Calu3 (cell line): ENCODE data around the gene PRRG1. TPM values are rescaled to one million over a fixed set of nuclear protein-coding genes. Genes with fewer than 3 reads are reported as not detected.

Experiments used
- BruUV-seq: library from RNA; stranded (reverse); fragments of 400-500 nt; replicated peaks from 2 replicates; lab custom pipeline; 2021; lab: Mats Ljungman, UMichigan
- CTCF ChIA-PET: fragments of 300-600 bp; sonication (Branson Sonifier 250); formaldehyde crosslinking; loops from one replicate; lab custom pipeline; 2022; ENCODE audit warnings: antibody characterized with exemption; lab: Charles Lee
- DNase-seq: peaks from one replicate; pipeline ENCODE4 v3.0.0; 2022
- H3K27ac Mint-ChIP-seq: one replicate; pipeline ENCODE4 v1.8.0; 2022; ENCODE audit warnings: mixed read lengths; ENCODE audit not compliant: unreplicated experiment
- H3K27me3 Mint-ChIP-seq: one replicate; pipeline ENCODE4 v1.8.0; 2022; ENCODE audit warnings: mixed read lengths; ENCODE audit not compliant: unreplicated experiment
- H3K36me3 Mint-ChIP-seq: one replicate; pipeline ENCODE4 v1.8.0; 2022; ENCODE audit warnings: mild to moderate bottlenecking, moderate library complexity, mixed read lengths; ENCODE audit not compliant: insufficient read depth, unreplicated experiment
- H3K4me1 Mint-ChIP-seq: one replicate; pipeline ENCODE4 v1.8.0; 2022; ENCODE audit warnings: mild to moderate bottlenecking, low read depth, mixed read lengths; ENCODE audit not compliant: unreplicated experiment
- H3K4me3 Mint-ChIP-seq: one replicate; pipeline ENCODE4 v1.8.0; 2022; ENCODE audit warnings: mild to moderate bottlenecking, low read depth, moderate library complexity, mixed read lengths; ENCODE audit not compliant: unreplicated experiment
- H3K9me3 Mint-ChIP-seq: one replicate; pipeline ENCODE4 v1.8.0; 2022; ENCODE audit warnings: low read depth, mixed read lengths; ENCODE audit not compliant: unreplicated experiment
- intact Hi-C: fragments of 100-400 bp; cut with micrococcal nuclease; formaldehyde crosslinking; loops from one replicate; pipeline ENCODE4 v1.10.0; 2022; ENCODE audit not compliant: unreplicated experiment
- total RNA-seq: library from RNA; stranded (reverse); gene quantifications from 2 replicates; pipeline ENCODE4 v1.2.3, GENCODE V29; 2022
- TF ChIP-seq, protein P1 (sequence below): fragments of 200-600 bp; IDR thresholded peaks from one replicate; pipeline ENCODE4 v1.8.0; 2022; ENCODE audit warnings: antibody characterized with exemption; ENCODE audit not compliant: unreplicated experiment

PRRG1 gene
- total RNA-seq, 1 experiment from 2014 or later = 26.1 TPM

GRCh38 chrX:37348971-37349220 lies 268 bp upstream of the PRRG1 start:
- CTCF ChIA-PET = no interaction called here
- H3K4me1 Mint-ChIP-seq = peaks cover 24% of the 10 kb centered on the region
- H3K4me3 Mint-ChIP-seq = peak overlapping the region; percentile 92
- intact Hi-C loops = loop anchor here (10.0 kb wide), 1 partner anchor 106 kb away; no protein-coding TSS in a partner anchor
- no peaks in the 10 kb centered on the region for H3K27me3 Mint-ChIP-seq
- peak overlapping the region; percentile 90 for H3K27ac Mint-ChIP-seq
- DNase-seq = no peak
- H3K9me3 Mint-ChIP-seq = no peaks in the 10 kb centered on the region
- TF ChIP-seq, protein P1, sequence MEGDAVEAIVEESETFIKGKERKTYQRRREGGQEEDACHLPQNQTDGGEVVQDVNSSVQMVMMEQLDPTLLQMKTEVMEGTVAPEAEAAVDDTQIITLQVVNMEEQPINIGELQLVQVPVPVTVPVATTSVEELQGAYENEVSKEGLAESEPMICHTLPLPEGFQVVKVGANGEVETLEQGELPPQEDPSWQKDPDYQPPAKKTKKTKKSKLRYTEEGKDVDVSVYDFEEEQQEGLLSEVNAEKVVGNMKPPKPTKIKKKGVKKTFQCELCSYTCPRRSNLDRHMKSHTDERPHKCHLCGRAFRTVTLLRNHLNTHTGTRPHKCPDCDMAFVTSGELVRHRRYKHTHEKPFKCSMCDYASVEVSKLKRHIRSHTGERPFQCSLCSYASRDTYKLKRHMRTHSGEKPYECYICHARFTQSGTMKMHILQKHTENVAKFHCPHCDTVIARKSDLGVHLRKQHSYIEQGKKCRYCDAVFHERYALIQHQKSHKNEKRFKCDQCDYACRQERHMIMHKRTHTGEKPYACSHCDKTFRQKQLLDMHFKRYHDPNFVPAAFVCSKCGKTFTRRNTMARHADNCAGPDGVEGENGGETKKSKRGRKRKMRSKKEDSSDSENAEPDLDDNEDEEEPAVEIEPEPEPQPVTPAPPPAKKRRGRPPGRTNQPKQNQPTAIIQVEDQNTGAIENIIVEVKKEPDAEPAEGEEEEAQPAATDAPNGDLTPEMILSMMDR = no peak
- peaks cover 32% of the 10 kb centered on the region for H3K36me3 Mint-ChIP-seq
- BruUV-seq = no TSS peak

GRCh38 chrX:37350034-37350365 lies 836 bp downstream of the PRRG1 start:
- Mint-ChIP-seq H3K4me1 (peaks cover 25% of the 10 kb centered on the region), H3K36me3 (peaks cover 32% of the 10 kb centered on the region), H3K27ac (peak overlapping the region; percentile 90), H3K4me3 (peak overlapping the region; percentile 92), H3K9me3 (no peaks in the 10 kb centered on the region), H3K27me3 (no peaks in the 10 kb centered on the region)
- no peak for DNase-seq
- TF ChIP-seq, protein P1 = no peak
- no TSS peak for BruUV-seq
- CTCF ChIA-PET = no interaction called here
- intact Hi-C loops = no loop called here

DNA sequence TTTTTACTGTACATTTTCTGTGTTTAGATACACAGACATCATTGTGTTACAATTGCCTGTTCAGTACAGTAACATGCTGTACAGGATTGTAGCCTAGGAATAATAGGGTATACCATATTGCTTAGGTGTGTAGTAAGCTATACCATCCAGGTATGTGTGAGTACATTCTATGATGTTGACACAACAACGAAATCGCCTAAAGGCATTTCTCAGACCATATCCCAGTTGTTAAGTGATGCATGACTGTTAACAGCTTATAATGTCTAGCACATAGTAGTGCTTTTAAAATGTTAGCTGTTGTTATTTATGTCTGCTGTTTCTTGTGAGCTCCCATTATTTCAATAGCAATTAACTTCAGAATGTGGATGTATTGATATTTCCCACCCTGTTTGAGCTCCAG lies 4.5 kb downstream of the PRRG1 start:
- Mint-ChIP-seq H3K9me3 (no peaks in the 10 kb centered on the region), H3K27me3 (no peaks in the 10 kb centered on the region), H3K4me3 (no peak overlapping the region), H3K36me3 (peaks cover 29% of the 10 kb centered on the region), H3K27ac (no peak overlapping the region), H3K4me1 (peaks cover 37% of the 10 kb centered on the region)
- BruUV-seq = no TSS peak
- no peak for DNase-seq
- TF ChIP-seq, protein P1 = no peak
- CTCF ChIA-PET = interaction anchor here (0.9 kb wide), 1 partner anchor 15 kb away, joined by 3 read pairs; no protein-coding TSS in a partner anchor
- intact Hi-C loops = no loop called here

GRCh38 chrX:37357436-37357835 lies 8.3 kb downstream of the PRRG1 start:
- Mint-ChIP-seq H3K4me3 (no peak overlapping the region), H3K27me3 (no peaks in the 10 kb centered on the region), H3K27ac (no peak overlapping the region), H3K36me3 (no peaks in the 10 kb centered on the region), H3K9me3 (peaks cover 8% of the 10 kb centered on the region), H3K4me1 (peaks cover 21% of the 10 kb centered on the region)
- DNase-seq = no peak
- BruUV-seq = no TSS peak
- CTCF ChIA-PET = no interaction called here
- TF ChIP-seq, protein P1 = no peak
- intact Hi-C loops = no loop called here
